SU-DHL-6 (cell line): Measurements from ENCODE around the gene NOBOX.
"Not testable (repeated sequence)": the region's sequence is repeated elsewhere in the genome, so short reads cannot be mapped to it uniquely, and the experiment has no call there.

Experiments used
- CTCF ChIP-seq: fragments of 200-600 bp; sonication (generic); IDR thresholded peaks from one replicate; pipeline ENCODE4 v1.5.1; 2017; ENCODE audit warnings: antibody characterized with exemption, mild to moderate bottlenecking, low read length, moderate library complexity; ENCODE audit not compliant: insufficient read depth, poor library complexity, severe bottlenecking
- EZH2phosphoT487 ChIP-seq: fragments of 200-600 bp; sonication (generic), shearing (Covaris generic); conservative IDR thresholded peaks from 2 replicates; pipeline ENCODE4 v1.6.1; 2018; ENCODE audit warnings: mild to moderate bottlenecking, antibody characterized with exemption, low read length, moderate library complexity, mixed read lengths

- TF ChIP-seq CTCF, EZH2phosphoT487: not testable (repeated sequence)
These were observed 41.4 kb downstream of the NOBOX start for GRCh38 chr7:144362061-144362460.
